ENCODE results near the gene PDK2.
"Not testable (repeated sequence)": the region's sequence is repeated elsewhere in the genome, so short reads cannot be mapped to it uniquely, and the experiment has no call there.

Gene PDK2

GRCh38 chr17:50059256-50059655 is 35.9 kb upstream of the PDK2 start:
- no peak for DNase-seq

GRCh38 chr17:50059759-50060273 is 35.3 kb upstream of the PDK2 start:
- DNase-seq = no peak

- DNase-seq = no peak
Measured at GRCh38 chr17:50060951-50061712, 34.0 kb upstream of the PDK2 start.

GRCh38 chr17:50061713-50062045 is 33.5 kb upstream of the PDK2 start:
- not testable (repeated sequence) for DNase-seq

GRCh38 chr17:50062293-50063243 is 32.6 kb upstream of the PDK2 start:
- DNase-seq = no peak

- DNase-seq = no peak
Measured at GRCh38 chr17:50063561-50064252, 31.4 kb upstream of the PDK2 start.

- DNase-seq = no peak
Measured at GRCh38 chr17:50064253-50065001, 30.7 kb upstream of the PDK2 start.

GRCh38 chr17:50065056-50065455 is 30.1 kb upstream of the PDK2 start:
- no peak for DNase-seq

- no peak for DNase-seq
Measured at GRCh38 chr17:50066995-50067394, 28.2 kb upstream of the PDK2 start.

GRCh38 chr17:50067996-50068395 is 27.2 kb upstream of the PDK2 start:
- DNase-seq = no peak

- DNase-seq = no peak
Measured at GRCh38 chr17:50070908-50071680, 24.1 kb upstream of the PDK2 start.

GRCh38 chr17:50071692-50072091 is 23.5 kb upstream of the PDK2 start:
- DNase-seq = no peak

- DNase-seq = no peak
Measured at GRCh38 chr17:50072130-50072529, 23.0 kb upstream of the PDK2 start.

GRCh38 chr17:50072925-50073324 is 22.2 kb upstream of the PDK2 start:
- DNase-seq = no peak

- DNase-seq = no peak
Measured at GRCh38 chr17:50074227-50074626, 20.9 kb upstream of the PDK2 start.

GRCh38 chr17:50075446-50076032 is 19.6 kb upstream of the PDK2 start:
- no peak for DNase-seq

GRCh38 chr17:50076221-50076590 is 18.9 kb upstream of the PDK2 start:
- DNase-seq = no peak

GRCh38 chr17:50076591-50077235 is 18.4 kb upstream of the PDK2 start:
- DNase-seq = no peak

- DNase-seq = no peak
Measured at GRCh38 chr17:50078430-50078829, 16.7 kb upstream of the PDK2 start.

- no peak for DNase-seq
Measured at GRCh38 chr17:50079334-50080095, 15.6 kb upstream of the PDK2 start.
